ENCODE measurements around the gene TRAK1.

Gene TRAK1

GRCh38 chr3:42228796-42229195 lies 137.6 kb downstream of the TRAK1 start:
- H3K27me3 ChIP-seq (ENCODE audit: low read depth, low read length), result no peaks in the 10 kb centered on the region
- H3K27ac ChIP-seq (ENCODE audit: low read length), result no peak overlapping the region
- no peaks in the 10 kb centered on the region for H3K79me2 ChIP-seq (ENCODE audit: low read length)
- peaks cover 25% of the 10 kb centered on the region for H3K36me3 ChIP-seq (replicated peaks; ENCODE audit: low read depth, low read length)
- H2AFZ ChIP-seq (ENCODE audit: low read depth, low read length), result no peak overlapping the region
- peak; percentile 53; the same call in 1 of the 2 replicates for TF ChIP-seq CTCF (IDR thresholded peaks at IDR 0.05; ENCODE audit: low read depth, low read length)
- no peak for TF ChIP-seq EZH2phosphoT487 (IDR thresholded peaks at IDR 0.05; ENCODE audit: low read depth)
- no peak overlapping the region for H3K9ac ChIP-seq (ENCODE audit: low read length)
- H4K20me1 ChIP-seq (ENCODE audit: insufficient read depth, low read length), result peaks cover 4% of the 10 kb centered on the region
- no peak overlapping the region for H3K4me2 ChIP-seq (ENCODE audit: low read length)
- H3K4me1 ChIP-seq (ENCODE audit: low read length), result no peaks in the 10 kb centered on the region
- no peaks in the 10 kb centered on the region for H3K9me3 ChIP-seq (ENCODE audit: insufficient read depth, low read length)
- H3K4me3 ChIP-seq (ENCODE audit: low read length), result no peak overlapping the region

- H2AFZ ChIP-seq (ENCODE audit: low read depth, low read length), result no peak overlapping the region
- no peak overlapping the region for H3K4me2 ChIP-seq (ENCODE audit: low read length)
- H3K27me3 ChIP-seq (ENCODE audit: low read depth, low read length), result no peaks in the 10 kb centered on the region
- peaks cover 4% of the 10 kb centered on the region for H4K20me1 ChIP-seq (ENCODE audit: insufficient read depth, low read length)
- H3K9ac ChIP-seq (ENCODE audit: low read length), result no peak overlapping the region
- H3K4me3 ChIP-seq (ENCODE audit: low read length), result no peak overlapping the region
- no peaks in the 10 kb centered on the region for H3K9me3 ChIP-seq (ENCODE audit: insufficient read depth, low read length)
- peaks cover 19% of the 10 kb centered on the region for H3K36me3 ChIP-seq (replicated peaks; ENCODE audit: low read depth, low read length)
- no peaks in the 10 kb centered on the region for H3K4me1 ChIP-seq (ENCODE audit: low read length)
- no peak overlapping the region for H3K27ac ChIP-seq (ENCODE audit: low read length)
- no peak for TF ChIP-seq EZH2phosphoT487 (IDR thresholded peaks at IDR 0.05; ENCODE audit: low read depth)
- H3K79me2 ChIP-seq (ENCODE audit: low read length), result no peaks in the 10 kb centered on the region
Measured at GRCh38 chr3:42229266-42229941, 138.2 kb downstream of the TRAK1 start.

GRCh38 chr3:42229942-42230688 lies 139.0 kb downstream of the TRAK1 start:
- H3K36me3 ChIP-seq (replicated peaks; ENCODE audit: low read depth, low read length), result peaks cover 13% of the 10 kb centered on the region
- no peak for TF ChIP-seq EZH2phosphoT487 (IDR thresholded peaks at IDR 0.05; ENCODE audit: low read depth)
- TF ChIP-seq CTCF (IDR thresholded peaks at IDR 0.05; ENCODE audit: low read depth, low read length), result peak; percentile 52
- no peak overlapping the region for H3K27ac ChIP-seq (ENCODE audit: low read length)
- no peaks in the 10 kb centered on the region for H3K79me2 ChIP-seq (ENCODE audit: low read length)
- no peaks in the 10 kb centered on the region for H3K4me1 ChIP-seq (ENCODE audit: low read length)
- no peak overlapping the region for H3K9ac ChIP-seq (ENCODE audit: low read length)
- peaks cover 4% of the 10 kb centered on the region for H4K20me1 ChIP-seq (ENCODE audit: insufficient read depth, low read length)
- no peaks in the 10 kb centered on the region for H3K9me3 ChIP-seq (ENCODE audit: insufficient read depth, low read length)
- no peak overlapping the region for H3K4me3 ChIP-seq (ENCODE audit: low read length)
- H2AFZ ChIP-seq (ENCODE audit: low read depth, low read length), result no peak overlapping the region
- no peaks in the 10 kb centered on the region; the same call in 1 of the 2 replicates for H3K27me3 ChIP-seq (ENCODE audit: low read depth, low read length)
- no peak overlapping the region for H3K4me2 ChIP-seq (ENCODE audit: low read length)

- Histone ChIP-seq H3K9ac (ENCODE audit: low read length) (no peak overlapping the region), H3K4me3 (ENCODE audit: low read length) (no peak overlapping the region), H3K27ac (ENCODE audit: low read length) (no peak overlapping the region), H3K79me2 (ENCODE audit: low read length) (no peaks in the 10 kb centered on the region), H3K4me1 (ENCODE audit: low read length) (no peaks in the 10 kb centered on the region), H4K20me1 (ENCODE audit: insufficient read depth, low read length) (peaks cover 4% of the 10 kb centered on the region), H3K27me3 (ENCODE audit: low read depth, low read length) (no peaks in the 10 kb centered on the region; the same call in 1 of the 2 replicates), H3K36me3 (replicated peaks; ENCODE audit: low read depth, low read length) (peaks cover 5% of the 10 kb centered on the region), H3K9me3 (ENCODE audit: insufficient read depth, low read length) (no peaks in the 10 kb centered on the region), H3K4me2 (ENCODE audit: low read length) (no peak overlapping the region), H2AFZ (ENCODE audit: low read depth, low read length) (no peak overlapping the region)
- TF ChIP-seq CTCF (IDR thresholded peaks at IDR 0.05; ENCODE audit: low read depth, low read length) (no peak), EZH2phosphoT487 (IDR thresholded peaks at IDR 0.05; ENCODE audit: low read depth) (no peak)
Measured at GRCh38 chr3:42230860-42231259, 139.7 kb downstream of the TRAK1 start.

Measured in OCI-LY3 (cell line).